ENCODE measurements around the gene TMEM41A.

The TMEM41A gene

DNA sequence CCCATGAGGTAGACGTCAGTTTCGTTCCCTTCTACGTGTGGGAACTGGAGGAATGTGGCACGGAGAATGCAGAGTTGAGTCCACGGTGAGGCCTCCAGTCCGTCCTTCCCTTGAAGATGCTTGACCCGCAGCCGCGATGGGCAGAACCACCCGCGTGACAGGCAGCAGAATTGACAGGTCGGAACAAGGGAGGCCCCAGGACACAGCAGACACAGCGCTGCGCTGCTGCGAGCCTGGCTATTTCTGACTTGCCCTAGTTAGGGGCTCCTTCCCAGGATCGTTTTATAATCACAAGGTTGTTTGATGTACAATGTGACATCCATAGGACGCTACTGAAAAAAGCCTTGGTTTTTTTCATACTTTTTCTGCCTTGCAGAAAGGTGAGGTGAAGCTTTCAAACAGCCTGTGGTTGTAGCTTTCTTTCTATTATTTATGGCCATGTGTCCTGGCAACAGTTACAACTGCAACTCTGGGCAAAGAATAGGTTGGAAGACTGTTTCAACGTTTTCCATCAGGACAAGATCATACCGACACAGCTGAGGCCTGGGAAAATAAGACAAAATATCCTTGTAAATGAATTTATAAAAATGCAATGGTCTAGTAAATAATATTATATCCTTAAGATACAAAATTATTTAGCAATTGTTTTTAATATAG lies 9.6 kb upstream of the TMEM41A start:
- TF ChIP-seq, protein P1, sequence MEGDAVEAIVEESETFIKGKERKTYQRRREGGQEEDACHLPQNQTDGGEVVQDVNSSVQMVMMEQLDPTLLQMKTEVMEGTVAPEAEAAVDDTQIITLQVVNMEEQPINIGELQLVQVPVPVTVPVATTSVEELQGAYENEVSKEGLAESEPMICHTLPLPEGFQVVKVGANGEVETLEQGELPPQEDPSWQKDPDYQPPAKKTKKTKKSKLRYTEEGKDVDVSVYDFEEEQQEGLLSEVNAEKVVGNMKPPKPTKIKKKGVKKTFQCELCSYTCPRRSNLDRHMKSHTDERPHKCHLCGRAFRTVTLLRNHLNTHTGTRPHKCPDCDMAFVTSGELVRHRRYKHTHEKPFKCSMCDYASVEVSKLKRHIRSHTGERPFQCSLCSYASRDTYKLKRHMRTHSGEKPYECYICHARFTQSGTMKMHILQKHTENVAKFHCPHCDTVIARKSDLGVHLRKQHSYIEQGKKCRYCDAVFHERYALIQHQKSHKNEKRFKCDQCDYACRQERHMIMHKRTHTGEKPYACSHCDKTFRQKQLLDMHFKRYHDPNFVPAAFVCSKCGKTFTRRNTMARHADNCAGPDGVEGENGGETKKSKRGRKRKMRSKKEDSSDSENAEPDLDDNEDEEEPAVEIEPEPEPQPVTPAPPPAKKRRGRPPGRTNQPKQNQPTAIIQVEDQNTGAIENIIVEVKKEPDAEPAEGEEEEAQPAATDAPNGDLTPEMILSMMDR (IDR thresholded peaks at IDR 0.05; ENCODE audit: extremely low read depth, missing control alignments) = no peak
- DNase-seq (ENCODE audit: low spot score) = no peak

- TF ChIP-seq, protein P1 (IDR thresholded peaks at IDR 0.05; ENCODE audit: extremely low read depth, missing control alignments) = no peak
Observed at GRCh38 chr3:185507883-185508282, 9.0 kb upstream of the TMEM41A start.

GRCh38 chr3:185504636-185505035 lies 5.8 kb upstream of the TMEM41A start:
- DNase-seq (ENCODE audit: low spot score) = no peak
- TF ChIP-seq, protein P1 (IDR thresholded peaks at IDR 0.05; ENCODE audit: extremely low read depth, missing control alignments) = no peak

More at GRCh38 chr3:185507883-185508282, 9.0 kb upstream of the TMEM41A start:
- DNase-seq (ENCODE audit: low spot score) = no peak

DNA sequence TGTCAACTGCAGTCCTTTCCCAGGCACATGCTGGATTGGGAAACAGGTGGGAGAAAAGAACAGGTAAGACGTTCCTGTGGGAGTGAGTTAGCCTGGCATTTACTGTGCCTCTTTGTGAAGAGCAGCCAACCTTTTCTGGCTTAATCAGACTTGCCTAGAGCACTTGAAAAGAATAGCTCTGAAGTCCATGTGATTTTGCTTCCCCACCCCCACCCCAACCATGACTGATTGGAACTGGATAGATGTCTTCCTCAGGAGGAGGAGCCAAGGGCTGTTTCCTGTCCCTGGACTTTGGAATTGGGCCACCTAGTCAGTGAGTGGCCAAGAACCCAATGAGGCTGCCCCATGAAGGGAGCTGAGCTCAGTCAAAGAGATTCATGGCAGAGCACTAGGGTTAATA lies 4.7 kb upstream of the TMEM41A start:
- TF ChIP-seq, protein P1 (IDR thresholded peaks at IDR 0.05; ENCODE audit: extremely low read depth, missing control alignments) = no peak
- no peak for DNase-seq (ENCODE audit: low spot score)

GRCh38 chr3:185502987-185503386 lies 4.2 kb upstream of the TMEM41A start:
- no peak for DNase-seq (ENCODE audit: low spot score)
- TF ChIP-seq, protein P1 (IDR thresholded peaks at IDR 0.05; ENCODE audit: extremely low read depth, missing control alignments) = no peak

- DNase-seq (ENCODE audit: low spot score) = no peak
- TF ChIP-seq, protein P1 (IDR thresholded peaks at IDR 0.05; ENCODE audit: extremely low read depth, missing control alignments) = no peak
Observed at GRCh38 chr3:185490241-185490640, 8.6 kb downstream of the TMEM41A start.

DNA sequence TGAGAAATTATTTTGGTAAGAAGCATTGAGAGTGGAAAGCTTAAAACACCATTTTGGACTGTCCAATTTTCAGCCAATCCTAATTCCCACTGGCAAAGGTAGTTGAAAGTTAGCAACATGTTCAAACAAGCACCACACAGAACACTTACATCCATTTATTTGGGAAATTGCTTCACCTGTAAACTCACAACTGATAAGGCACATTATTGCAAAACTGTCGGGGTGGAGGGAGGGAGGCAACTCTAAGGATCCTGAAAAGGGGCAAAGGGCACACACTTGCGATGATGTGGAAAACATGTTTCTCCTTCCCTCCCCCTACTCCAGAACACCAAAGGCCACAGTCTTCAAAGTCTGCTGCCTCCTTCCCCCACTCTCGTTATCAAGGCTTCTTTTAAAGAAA lies 9.4 kb downstream of the TMEM41A start:
- no peak for DNase-seq (ENCODE audit: low spot score)

More for the DNA sequence above, 9.4 kb downstream of the TMEM41A start:
- TF ChIP-seq, protein P1 (IDR thresholded peaks at IDR 0.05; ENCODE audit: extremely low read depth, missing control alignments) = no peak

Data from GM20000 (cell line).